Breast epithelium (tissue), 3 donors: ENCODE measurements around the gene WNK2.

Experiments used
- CTCF ChIP-seq, 3 donors: fragments of 450-650 bp; IDR thresholded peaks; one replicate each; pipeline ENCODE4 v1.5.1; 2016 to 2017; ENCODE audit warnings: antibody characterized with exemption in 3 of 3, mild to moderate bottlenecking in 3 of 3, moderate library complexity in 3 of 3
- POLR2A ChIP-seq: fragments of 450-650 bp; IDR thresholded peaks from one replicate; pipeline ENCODE4 v1.6.1; 2016; ENCODE audit warnings: antibody characterized with exemption, mild to moderate bottlenecking, moderate library complexity
- POLR2AphosphoS5 ChIP-seq, 3 donors: sonication (generic); formaldehyde crosslinking; IDR thresholded peaks; one replicate each; pipeline ENCODE4 v1.6.1; 2017; ENCODE audit warnings: antibody characterized with exemption in 3 of 3

DNA sequence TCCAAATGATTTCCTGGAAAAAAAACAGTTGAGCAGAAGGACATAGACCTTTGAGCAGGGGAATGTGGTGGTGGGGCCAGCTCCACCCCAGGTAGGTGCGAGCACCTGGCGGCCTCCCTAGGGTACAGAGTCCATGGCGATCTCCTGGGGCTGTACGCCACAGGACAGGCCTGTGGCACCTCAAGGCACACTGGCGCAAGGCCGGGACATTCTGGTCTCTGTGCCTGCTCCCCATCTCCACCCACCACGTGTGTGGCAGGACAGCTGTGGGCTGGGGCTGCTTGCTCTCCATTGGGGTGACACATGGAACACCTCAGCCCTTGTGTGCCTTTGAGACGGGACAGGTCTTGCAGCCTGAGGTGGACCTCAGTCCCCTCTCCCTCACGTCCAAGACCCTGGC is 25.2 kb downstream of the WNK2 start:
- TF ChIP-seq CTCF (IDR thresholded peaks at IDR 0.05) (no peak), POLR2A (no peak), POLR2AphosphoS5 (IDR thresholded peaks at IDR 0.05) (no peak)
